ENCODE measurements around the gene SKP1. TPM values are rescaled to one million over a fixed set of nuclear protein-coding genes. Genes with fewer than 3 reads are reported as not detected.
A peak's percentile ranks its signal among the peaks of the same experiment; 100 is the strongest.

The SKP1 gene
- total RNA-seq, 2 donors from 2014 or later = 287 to 360 TPM

DNA sequence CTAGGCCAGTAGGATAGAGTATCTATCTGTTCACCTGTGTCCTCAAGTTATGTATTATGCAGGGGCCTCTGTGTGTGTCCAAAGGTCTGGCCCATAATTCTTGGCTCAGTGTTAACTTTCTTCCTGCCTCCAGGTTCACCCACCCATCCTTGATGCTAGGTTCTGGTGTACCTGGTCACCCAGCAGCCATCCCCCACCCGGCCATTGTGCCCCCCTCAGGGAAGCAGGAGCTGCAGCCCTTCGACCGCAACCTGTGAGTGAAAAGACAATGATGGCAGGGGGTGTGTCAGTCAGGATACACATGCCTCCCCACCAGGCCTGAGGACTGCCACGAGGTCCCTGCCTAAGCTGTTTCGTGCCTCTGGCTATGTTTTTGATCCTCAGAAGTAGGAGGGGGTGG lies 34.7 kb downstream of the SKP1 start:
- H3K36me3 ChIP-seq = peaks cover 41% of the 10 kb centered on the region
- H3K27me3 ChIP-seq = no peaks in the 10 kb centered on the region
- H3K9me3 ChIP-seq = no peaks in the 10 kb centered on the region
- peak; percentile 11 for DNase-seq (ENCODE audit: low spot score)
- no peak overlapping the region for H3K27ac ChIP-seq
- TF ChIP-seq, protein P1, sequence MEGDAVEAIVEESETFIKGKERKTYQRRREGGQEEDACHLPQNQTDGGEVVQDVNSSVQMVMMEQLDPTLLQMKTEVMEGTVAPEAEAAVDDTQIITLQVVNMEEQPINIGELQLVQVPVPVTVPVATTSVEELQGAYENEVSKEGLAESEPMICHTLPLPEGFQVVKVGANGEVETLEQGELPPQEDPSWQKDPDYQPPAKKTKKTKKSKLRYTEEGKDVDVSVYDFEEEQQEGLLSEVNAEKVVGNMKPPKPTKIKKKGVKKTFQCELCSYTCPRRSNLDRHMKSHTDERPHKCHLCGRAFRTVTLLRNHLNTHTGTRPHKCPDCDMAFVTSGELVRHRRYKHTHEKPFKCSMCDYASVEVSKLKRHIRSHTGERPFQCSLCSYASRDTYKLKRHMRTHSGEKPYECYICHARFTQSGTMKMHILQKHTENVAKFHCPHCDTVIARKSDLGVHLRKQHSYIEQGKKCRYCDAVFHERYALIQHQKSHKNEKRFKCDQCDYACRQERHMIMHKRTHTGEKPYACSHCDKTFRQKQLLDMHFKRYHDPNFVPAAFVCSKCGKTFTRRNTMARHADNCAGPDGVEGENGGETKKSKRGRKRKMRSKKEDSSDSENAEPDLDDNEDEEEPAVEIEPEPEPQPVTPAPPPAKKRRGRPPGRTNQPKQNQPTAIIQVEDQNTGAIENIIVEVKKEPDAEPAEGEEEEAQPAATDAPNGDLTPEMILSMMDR (IDR thresholded peaks at IDR 0.05) = no peak
- H3K4me1 ChIP-seq = peaks cover 0 to 12% of the 10 kb centered on the region in 2 donors
- no peak overlapping the region for H3K4me3 ChIP-seq

DNA sequence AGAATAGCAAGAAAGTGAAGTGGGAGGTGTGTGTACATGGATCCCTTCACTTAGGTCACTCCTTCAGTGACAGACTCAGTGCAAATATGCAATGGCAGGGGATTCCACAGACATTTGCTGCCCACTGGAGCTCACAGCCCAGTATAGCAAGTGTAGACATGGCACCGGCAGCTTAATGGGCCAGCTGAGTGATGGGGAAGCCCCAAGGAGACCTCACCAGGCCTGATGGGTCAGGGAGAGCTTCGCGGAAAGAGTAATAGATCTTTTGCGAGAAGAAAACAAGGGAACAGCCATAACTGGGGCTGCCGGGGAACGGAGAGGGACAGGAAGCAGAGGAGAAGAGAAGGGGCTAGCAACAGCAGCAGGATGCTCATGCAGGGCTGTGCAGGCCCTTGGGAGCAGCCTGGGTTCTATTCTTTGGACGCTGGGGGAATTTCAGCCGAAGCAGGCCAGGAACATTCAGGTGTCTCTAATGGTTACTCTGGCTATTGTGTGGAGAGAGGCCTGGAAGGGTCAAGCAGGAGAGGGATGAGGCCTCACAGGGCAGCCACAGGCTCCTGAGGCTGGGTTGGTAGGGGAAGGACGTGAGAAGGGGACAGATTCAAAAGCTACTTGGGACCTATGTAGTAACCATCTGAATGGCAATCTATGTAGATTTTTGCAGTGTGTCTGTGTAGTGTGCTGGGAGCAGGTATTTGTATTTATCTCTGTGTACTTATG lies 35.3 kb downstream of the SKP1 start:
- no peak overlapping the region for H3K4me3 ChIP-seq
- peaks cover 43% of the 10 kb centered on the region for H3K36me3 ChIP-seq

DNA sequence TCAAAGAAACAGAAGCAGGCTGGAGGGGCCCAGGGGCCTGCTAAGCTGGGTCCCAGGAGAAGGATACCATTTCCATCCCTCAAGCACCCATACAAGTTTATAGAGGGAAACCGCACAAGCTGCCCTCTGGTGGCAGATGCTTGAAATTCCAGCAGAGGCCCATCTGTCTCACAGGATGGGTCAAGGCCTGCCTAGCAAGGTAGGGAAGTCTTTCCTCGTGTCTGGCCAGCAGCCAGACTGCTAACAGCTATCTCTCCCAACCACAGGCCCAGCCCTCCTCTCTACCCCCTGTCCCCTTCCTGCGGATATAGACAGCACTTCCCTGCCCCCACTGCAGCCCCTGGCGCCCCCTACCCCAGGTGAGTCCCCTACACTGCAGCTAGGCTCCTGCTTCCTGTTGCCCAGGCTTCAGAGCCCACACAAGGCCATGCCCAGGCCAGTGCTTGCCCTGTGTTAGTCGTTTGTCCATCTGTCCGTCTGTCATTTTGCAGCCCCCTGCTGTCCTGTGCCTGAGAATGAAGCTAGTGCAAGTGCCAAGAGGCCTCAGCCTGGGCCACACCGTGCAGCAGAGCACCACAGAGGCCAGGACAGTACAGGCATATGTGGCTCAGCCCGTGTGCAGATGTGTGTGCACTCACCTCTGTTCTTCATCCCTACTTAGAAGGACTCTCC lies 36.1 kb downstream of the SKP1 start:
- peaks cover 46% of the 10 kb centered on the region for H3K36me3 ChIP-seq
- DNase-seq (ENCODE audit: low spot score) = peak; percentile 69
- H3K9me3 ChIP-seq = no peaks in the 10 kb centered on the region
- TF ChIP-seq, protein P1 (IDR thresholded peaks at IDR 0.05) = peak; percentile 70 to 81
- H3K27ac ChIP-seq = no peak overlapping the region
- H3K4me1 ChIP-seq = peaks cover 0 to 12% of the 10 kb centered on the region in 2 donors
- H3K4me3 ChIP-seq = no peak overlapping the region
- H3K27me3 ChIP-seq = no peaks in the 10 kb centered on the region

More for the DNA sequence above, 35.3 kb downstream of the SKP1 start:
- no peak overlapping the region for H3K27ac ChIP-seq
- H3K9me3 ChIP-seq = no peaks in the 10 kb centered on the region
- H3K27me3 ChIP-seq = no peaks in the 10 kb centered on the region
- DNase-seq (ENCODE audit: low spot score) = peak; percentile 50
- TF ChIP-seq, protein P1 (IDR thresholded peaks at IDR 0.05) = no peak
- peaks cover 0 to 12% of the 10 kb centered on the region in 2 donors for H3K4me1 ChIP-seq

DNA sequence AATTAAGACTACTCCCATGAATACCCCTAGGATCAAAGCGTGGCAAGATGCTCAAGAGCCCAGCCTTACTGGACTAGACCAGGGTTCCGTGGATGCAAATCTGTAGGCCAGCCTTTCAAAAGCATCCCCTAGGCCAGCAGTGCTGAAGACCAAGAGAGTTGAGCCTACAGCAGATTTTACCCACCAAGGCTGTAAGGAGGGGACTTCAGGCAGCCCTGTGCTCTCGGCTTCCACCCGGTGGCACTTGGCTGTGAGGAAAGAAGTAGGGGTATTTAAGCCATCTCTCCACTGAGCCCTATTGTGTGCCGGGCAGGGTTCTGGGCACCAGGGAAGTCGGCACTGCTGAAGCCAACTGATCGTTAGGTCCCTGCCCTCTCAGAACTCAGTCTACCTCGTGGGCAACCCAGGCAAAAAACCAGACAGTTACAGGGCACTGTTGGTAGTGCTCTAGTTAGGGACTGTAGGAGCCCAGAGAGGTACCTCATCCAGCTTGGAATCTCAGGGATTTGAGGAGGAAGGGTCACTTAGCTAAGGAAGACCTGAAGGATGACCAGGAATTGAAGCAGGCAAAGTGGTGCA lies 36.8 kb downstream of the SKP1 start:
- H3K27ac ChIP-seq = no peak overlapping the region
- H3K4me1 ChIP-seq = peaks cover 0 to 7% of the 10 kb centered on the region in 2 donors
- peaks cover 40% of the 10 kb centered on the region for H3K36me3 ChIP-seq
- DNase-seq (ENCODE audit: low spot score) = peak; percentile 9
- no peak overlapping the region for H3K4me3 ChIP-seq
- H3K27me3 ChIP-seq = no peaks in the 10 kb centered on the region
- TF ChIP-seq, protein P1 (IDR thresholded peaks at IDR 0.05) = no peak
- no peaks in the 10 kb centered on the region for H3K9me3 ChIP-seq

DNA sequence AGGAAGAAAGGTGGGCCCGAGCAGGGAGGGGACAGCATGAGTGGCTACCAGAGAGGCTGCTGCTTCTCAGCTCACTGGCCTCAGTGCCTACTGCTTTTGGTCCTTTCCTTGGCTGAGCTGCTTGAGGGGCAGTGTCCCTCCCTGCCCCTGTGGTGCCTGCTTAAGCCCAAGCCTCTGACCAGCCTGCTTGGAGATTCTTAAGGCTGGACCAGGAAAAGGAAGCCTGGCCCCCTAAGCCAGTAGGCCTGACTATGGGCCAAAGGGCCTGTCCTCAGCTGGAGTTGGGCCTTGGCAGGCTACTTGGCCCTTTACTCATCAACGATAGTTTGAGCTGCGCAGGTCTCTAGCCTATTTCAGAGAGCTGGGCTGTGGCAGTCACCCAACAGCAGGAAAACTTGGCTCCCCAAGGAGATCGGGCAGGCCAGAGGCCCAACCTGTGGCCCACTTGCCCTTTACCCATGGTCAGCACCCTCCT lies 37.3 kb downstream of the SKP1 start:
- TF ChIP-seq, protein P1 (IDR thresholded peaks at IDR 0.05) = no peak
- Histone ChIP-seq H3K36me3 (peaks cover 40% of the 10 kb centered on the region), H3K9me3 (no peaks in the 10 kb centered on the region), H3K4me3 (no peak overlapping the region), H3K27me3 (no peaks in the 10 kb centered on the region), H3K27ac (no peak overlapping the region), H3K4me1 (peaks cover 0 to 7% of the 10 kb centered on the region in 2 donors)
- peak; percentile 53 for DNase-seq (ENCODE audit: low spot score)
